HG02610 (cell line): ENCODE measurements around the gene ADAM29.
"Not testable (repeated sequence)": the region's sequence is repeated elsewhere in the genome, so short reads cannot be mapped to it uniquely, and the experiment has no call there.

Experiments used
- ATAC-seq: cut with Tn5 transposase; IDR thresholded peaks from one replicate; pipeline ENCODE4 v1.9.1; 2021; ENCODE audit warnings: mild to moderate bottlenecking, moderate library complexity; ENCODE audit not compliant: unreplicated experiment

The ADAM29 gene

GRCh38 chr4:174946246-174946645, 28.1 kb downstream of the ADAM29 start:
- no peak for ATAC-seq

- no peak for ATAC-seq
Observed at GRCh38 chr4:174948826-174949225, 30.7 kb downstream of the ADAM29 start.

- ATAC-seq: no peak
Observed at GRCh38 chr4:174972911-174973310, 54.8 kb downstream of the ADAM29 start.

- no peak for ATAC-seq
Observed at GRCh38 chr4:174973336-174973735, 55.2 kb downstream of the ADAM29 start.

GRCh38 chr4:174983128-174983750, 65.1 kb downstream of the ADAM29 start:
- no peak for ATAC-seq

GRCh38 chr4:174983870-174984269, 65.7 kb downstream of the ADAM29 start:
- ATAC-seq: not testable (repeated sequence)

GRCh38 chr4:174989791-174990190, 71.6 kb downstream of the ADAM29 start:
- no peak for ATAC-seq

GRCh38 chr4:174993916-174994315, 75.8 kb downstream of the ADAM29 start:
- no peak for ATAC-seq

- no peak for ATAC-seq
Observed at GRCh38 chr4:174996079-174996478, 77.9 kb downstream of the ADAM29 start.

GRCh38 chr4:174999407-174999806, 81.2 kb downstream of the ADAM29 start:
- no peak for ATAC-seq

GRCh38 chr4:175017751-175018150, 99.6 kb downstream of the ADAM29 start:
- ATAC-seq: no peak

GRCh38 chr4:175019447-175019846, 101.3 kb downstream of the ADAM29 start:
- ATAC-seq: not testable (repeated sequence)
